ENCODE measurements around the gene VPS33B.

Gene VPS33B

GRCh38 chr15:90972133-90972532 is 50.3 kb downstream of the VPS33B start:
- DNase-seq = no peak

- DNase-seq = no peak
Observed at GRCh38 chr15:90970274-90970673, 52.1 kb downstream of the VPS33B start.

GRCh38 chr15:90968434-90968833 is 54.0 kb downstream of the VPS33B start:
- no peak for DNase-seq

GRCh38 chr15:90967206-90967605 is 55.2 kb downstream of the VPS33B start:
- no peak for DNase-seq

GRCh38 chr15:90966262-90966661 is 56.1 kb downstream of the VPS33B start:
- no peak for DNase-seq

GRCh38 chr15:90962021-90962420 is 60.4 kb downstream of the VPS33B start:
- no peak for DNase-seq

GRCh38 chr15:90960298-90961091 is 61.9 kb downstream of the VPS33B start:
- DNase-seq = no peak

GRCh38 chr15:90959894-90960293 is 62.5 kb downstream of the VPS33B start:
- peak; percentile 89 for DNase-seq

- no peak for DNase-seq
Observed at GRCh38 chr15:90959028-90959595, 63.3 kb downstream of the VPS33B start.

- DNase-seq = no peak
Observed at GRCh38 chr15:90957791-90958190, 64.6 kb downstream of the VPS33B start.

- no peak for DNase-seq
Observed at GRCh38 chr15:90957031-90957790, 65.2 kb downstream of the VPS33B start.

GRCh38 chr15:90956274-90957030 is 65.9 kb downstream of the VPS33B start:
- peak; percentile 86 for DNase-seq

- no peak for DNase-seq
Observed at GRCh38 chr15:90955624-90956273, 66.6 kb downstream of the VPS33B start.

- DNase-seq = peak; percentile 97
Observed at GRCh38 chr15:90954712-90955623, 67.4 kb downstream of the VPS33B start, which contains the start of gene RCCD1. RCCD1 (plus strand) TSS chr15:90954884; CDS start chr15:90956735, 1,851 bp downstream.

GRCh38 chr15:90953947-90954711 is 68.3 kb downstream of the VPS33B start:
- DNase-seq = no peak

GRCh38 chr15:90952901-90953677 is 69.3 kb downstream of the VPS33B start:
- DNase-seq = no peak

GRCh38 chr15:90950676-90951075 is 71.7 kb downstream of the VPS33B start:
- DNase-seq = no peak

- DNase-seq = no peak
Observed at GRCh38 chr15:90949979-90950675, 72.3 kb downstream of the VPS33B start.

Data from femur (tissue), 1 donor.